Stimulated activated CD8-positive, alpha-beta memory T cell treated with anti-CD3 and anti-CD28 coated beads, Interleukin-12 subunit alpha, Interleukin-12 subunit beta, amount 100 ng/mL, for 24 hours (primary cell): ENCODE results near the gene TINAGL1.
"Not testable (repeated sequence)": the region's sequence is repeated elsewhere in the genome, so short reads cannot be mapped to it uniquely, and the experiment has no call there.

Experiments used
- DNase-seq: peaks from one replicate; pipeline ENCODE4 v3.0.0-alpha.2; 2020; ENCODE audit errors: extremely low read depth

Gene TINAGL1

GRCh38 chr1:31583995-31584868 lies 7.9 kb downstream of the TINAGL1 start:
- no peak for DNase-seq

GRCh38 chr1:31584869-31585735 lies 8.8 kb downstream of the TINAGL1 start:
- no peak for DNase-seq

- DNase-seq = no peak
These were observed 9.5 kb downstream of the TINAGL1 start for GRCh38 chr1:31585736-31586365.

GRCh38 chr1:31586376-31587327 lies 10.3 kb downstream of the TINAGL1 start:
- no peak for DNase-seq

- not testable (repeated sequence) for DNase-seq
These were observed 11.0 kb downstream of the TINAGL1 start for GRCh38 chr1:31587328-31587699.

- no peak for DNase-seq
These were observed 11.6 kb downstream of the TINAGL1 start for GRCh38 chr1:31587720-31588423.

GRCh38 chr1:31588751-31589515 lies 12.6 kb downstream of the TINAGL1 start:
- DNase-seq = no peak

- DNase-seq = no peak
These were observed 15.2 kb downstream of the TINAGL1 start for GRCh38 chr1:31591425-31592093.

GRCh38 chr1:31592132-31592531 lies 15.8 kb downstream of the TINAGL1 start:
- DNase-seq = no peak

- DNase-seq = no peak
These were observed 16.9 kb downstream of the TINAGL1 start for GRCh38 chr1:31593136-31593665.

- DNase-seq = no peak
These were observed 17.7 kb downstream of the TINAGL1 start for GRCh38 chr1:31593770-31594632.

GRCh38 chr1:31595836-31596736 lies 19.8 kb downstream of the TINAGL1 start:
- no peak for DNase-seq

- no peak for DNase-seq
These were observed 20.4 kb downstream of the TINAGL1 start for GRCh38 chr1:31596737-31597097.

- no peak for DNase-seq
These were observed 22.7 kb downstream of the TINAGL1 start for GRCh38 chr1:31598980-31599379.

- DNase-seq = no peak
These were observed 24.3 kb downstream of the TINAGL1 start for GRCh38 chr1:31600641-31601040.

- DNase-seq = no peak
These were observed 25.8 kb downstream of the TINAGL1 start for GRCh38 chr1:31602081-31602480.

- no peak for DNase-seq
These were observed 29.7 kb downstream of the TINAGL1 start for GRCh38 chr1:31605908-31606427.
